PFSK-1 (cell line): ENCODE results near the gene SEMA6C.

ENCODE experiments used
- POLR2AphosphoS5 ChIP-seq: IDR thresholded peaks from 2 replicates; pipeline ENCODE4 v1.6.1; 2012; ENCODE audit warnings: low read depth, mild to moderate bottlenecking, control low read depth, low read length, moderate library complexity
- TAF1 ChIP-seq: IDR thresholded peaks from 2 replicates; pipeline ENCODE4 v1.6.1; 2012; ENCODE audit warnings: low read length, control low read depth, borderline replicate concordance; ENCODE audit not compliant: insufficient read depth
- TF ChIP-seq, protein P1 (sequence below), 2 experiments: IDR thresholded peaks; 2 replicates each; pipeline versions ENCODE4 v1.6.1 to v1.8.0; 2011 to 2012; ENCODE audit warnings: low read depth in 2 of 2, low read length in 2 of 2, control low read depth in 1 of 2, inconsistent platforms in 1 of 2, mild to moderate bottlenecking in 1 of 2, moderate library complexity in 1 of 2; ENCODE audit not compliant: insufficient read depth in 1 of 2

DNA sequence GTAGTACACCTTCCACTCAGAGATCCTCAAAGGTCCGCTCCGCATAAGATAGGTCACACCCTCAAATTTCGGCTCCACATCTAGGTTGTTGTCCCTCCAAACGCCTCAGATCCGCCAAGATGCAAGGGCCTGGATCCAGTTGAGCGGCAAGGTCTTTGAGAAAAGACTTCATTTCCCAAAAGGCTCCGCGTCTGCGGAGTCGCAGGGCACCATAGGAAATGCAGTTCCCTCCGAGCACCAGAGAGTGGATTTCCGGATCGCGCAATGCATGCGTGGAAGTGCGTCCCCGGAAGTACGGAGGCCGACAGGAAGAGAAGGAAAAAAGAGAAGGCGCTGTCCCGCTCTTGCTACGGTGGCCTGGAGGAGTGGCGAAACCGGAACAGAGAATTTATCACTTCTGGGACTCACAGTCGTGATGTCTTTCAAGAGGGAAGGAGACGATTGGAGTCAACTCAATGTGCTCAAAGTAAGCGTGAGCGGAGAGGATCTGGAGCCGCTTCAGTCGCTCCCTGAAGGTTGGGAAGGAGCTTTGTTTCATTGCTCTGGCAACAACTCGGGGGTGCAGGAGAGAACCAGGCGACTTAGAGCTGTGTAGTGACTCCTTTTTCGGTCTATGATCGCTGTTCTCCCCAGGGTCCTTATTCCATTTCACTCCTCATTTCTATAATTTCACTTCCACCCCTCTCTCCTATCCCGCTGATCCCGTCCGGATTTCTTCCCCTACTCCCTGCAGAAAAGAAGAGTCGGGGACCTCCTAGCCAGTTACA, 19.5 kb upstream of the SEMA6C start, which contains the start of the genes LYSMD1 and SCNM1:
- TF ChIP-seq, protein P1, sequence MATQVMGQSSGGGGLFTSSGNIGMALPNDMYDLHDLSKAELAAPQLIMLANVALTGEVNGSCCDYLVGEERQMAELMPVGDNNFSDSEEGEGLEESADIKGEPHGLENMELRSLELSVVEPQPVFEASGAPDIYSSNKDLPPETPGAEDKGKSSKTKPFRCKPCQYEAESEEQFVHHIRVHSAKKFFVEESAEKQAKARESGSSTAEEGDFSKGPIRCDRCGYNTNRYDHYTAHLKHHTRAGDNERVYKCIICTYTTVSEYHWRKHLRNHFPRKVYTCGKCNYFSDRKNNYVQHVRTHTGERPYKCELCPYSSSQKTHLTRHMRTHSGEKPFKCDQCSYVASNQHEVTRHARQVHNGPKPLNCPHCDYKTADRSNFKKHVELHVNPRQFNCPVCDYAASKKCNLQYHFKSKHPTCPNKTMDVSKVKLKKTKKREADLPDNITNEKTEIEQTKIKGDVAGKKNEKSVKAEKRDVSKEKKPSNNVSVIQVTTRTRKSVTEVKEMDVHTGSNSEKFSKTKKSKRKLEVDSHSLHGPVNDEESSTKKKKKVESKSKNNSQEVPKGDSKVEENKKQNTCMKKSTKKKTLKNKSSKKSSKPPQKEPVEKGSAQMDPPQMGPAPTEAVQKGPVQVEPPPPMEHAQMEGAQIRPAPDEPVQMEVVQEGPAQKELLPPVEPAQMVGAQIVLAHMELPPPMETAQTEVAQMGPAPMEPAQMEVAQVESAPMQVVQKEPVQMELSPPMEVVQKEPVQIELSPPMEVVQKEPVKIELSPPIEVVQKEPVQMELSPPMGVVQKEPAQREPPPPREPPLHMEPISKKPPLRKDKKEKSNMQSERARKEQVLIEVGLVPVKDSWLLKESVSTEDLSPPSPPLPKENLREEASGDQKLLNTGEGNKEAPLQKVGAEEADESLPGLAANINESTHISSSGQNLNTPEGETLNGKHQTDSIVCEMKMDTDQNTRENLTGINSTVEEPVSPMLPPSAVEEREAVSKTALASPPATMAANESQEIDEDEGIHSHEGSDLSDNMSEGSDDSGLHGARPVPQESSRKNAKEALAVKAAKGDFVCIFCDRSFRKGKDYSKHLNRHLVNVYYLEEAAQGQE (IDR thresholded peaks at IDR 0.05; ENCODE audit: insufficient read depth in 1 of 2, low read depth in 2 of 2, low read length in 2 of 2): peak; percentile 65 to 81; a peak in 3 of 4 replicates
- TF ChIP-seq POLR2AphosphoS5 (peak; percentile 91), TAF1 (peak; percentile 79; the same call in 1 of the 2 replicates)
